ENCODE data around the gene MAPK8IP3. TPM values are rescaled to one million over a fixed set of nuclear protein-coding genes. Genes with fewer than 3 reads are reported as not detected.

The MAPK8IP3 gene
- total RNA-seq, 1 experiment from 2014 or later, result 72.3 TPM

GRCh38 chr16:1762196-1762878, 56.3 kb downstream of the MAPK8IP3 start:
- H3K27me3 Mint-ChIP-seq (ENCODE audit: low read depth), result no peaks in the 10 kb centered on the region
- H3K4me3 Mint-ChIP-seq, result no peak overlapping the region
- H3K4me1 Mint-ChIP-seq, result no peaks in the 10 kb centered on the region
- no peaks in the 10 kb centered on the region; the same call in 1 of the 2 replicates for H3K36me3 Mint-ChIP-seq
- no peaks in the 10 kb centered on the region for H3K9me3 Mint-ChIP-seq
- ChIA-PET POLR2A (no interaction called here), CTCF (no interaction called here)
- DNase-seq (ENCODE audit: low spot score) (no peak), ATAC-seq (no peak)
- H3K27ac Mint-ChIP-seq, result no peak overlapping the region
- TF ChIP-seq, protein P1, sequence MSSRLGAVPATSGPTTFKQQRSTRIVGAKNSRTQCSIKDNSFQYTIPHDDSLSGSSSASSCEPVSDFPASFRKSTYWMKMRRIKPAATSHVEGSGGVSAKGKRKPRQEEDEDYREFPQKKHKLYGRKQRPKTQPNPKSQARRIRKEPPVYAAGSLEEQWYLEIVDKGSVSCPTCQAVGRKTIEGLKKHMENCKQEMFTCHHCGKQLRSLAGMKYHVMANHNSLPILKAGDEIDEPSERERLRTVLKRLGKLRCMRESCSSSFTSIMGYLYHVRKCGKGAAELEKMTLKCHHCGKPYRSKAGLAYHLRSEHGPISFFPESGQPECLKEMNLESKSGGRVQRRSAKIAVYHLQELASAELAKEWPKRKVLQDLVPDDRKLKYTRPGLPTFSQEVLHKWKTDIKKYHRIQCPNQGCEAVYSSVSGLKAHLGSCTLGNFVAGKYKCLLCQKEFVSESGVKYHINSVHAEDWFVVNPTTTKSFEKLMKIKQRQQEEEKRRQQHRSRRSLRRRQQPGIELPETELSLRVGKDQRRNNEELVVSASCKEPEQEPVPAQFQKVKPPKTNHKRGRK (CRISPR knock-in tag; IDR thresholded peaks at IDR 0.05; ENCODE audit: borderline replicate concordance), result no peak
- TF ChIP-seq, protein P2, sequence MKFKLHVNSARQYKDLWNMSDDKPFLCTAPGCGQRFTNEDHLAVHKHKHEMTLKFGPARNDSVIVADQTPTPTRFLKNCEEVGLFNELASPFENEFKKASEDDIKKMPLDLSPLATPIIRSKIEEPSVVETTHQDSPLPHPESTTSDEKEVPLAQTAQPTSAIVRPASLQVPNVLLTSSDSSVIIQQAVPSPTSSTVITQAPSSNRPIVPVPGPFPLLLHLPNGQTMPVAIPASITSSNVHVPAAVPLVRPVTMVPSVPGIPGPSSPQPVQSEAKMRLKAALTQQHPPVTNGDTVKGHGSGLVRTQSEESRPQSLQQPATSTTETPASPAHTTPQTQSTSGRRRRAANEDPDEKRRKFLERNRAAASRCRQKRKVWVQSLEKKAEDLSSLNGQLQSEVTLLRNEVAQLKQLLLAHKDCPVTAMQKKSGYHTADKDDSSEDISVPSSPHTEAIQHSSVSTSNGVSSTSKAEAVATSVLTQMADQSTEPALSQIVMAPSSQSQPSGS (CRISPR knock-in tag; IDR thresholded peaks at IDR 0.05; ENCODE audit: borderline replicate concordance, low read depth), result no peak
- TF ChIP-seq CDX4 (CRISPR knock-in tag; IDR thresholded peaks at IDR 0.05; ENCODE audit: borderline replicate concordance) (no peak), RELA (CRISPR knock-in tag; IDR thresholded peaks at IDR 0.05; ENCODE audit: borderline replicate concordance) (no peak), ZNF416 (CRISPR knock-in tag; IDR thresholded peaks at IDR 0.05) (no peak), ESRRA (CRISPR knock-in tag; IDR thresholded peaks at IDR 0.05; ENCODE audit: borderline replicate concordance) (no peak), HMGXB4 (CRISPR knock-in tag; IDR thresholded peaks at IDR 0.05) (no peak)

GRCh38 chr16:1762879-1763520, 57.0 kb downstream of the MAPK8IP3 start:
- H3K27me3 Mint-ChIP-seq (ENCODE audit: low read depth), result no peaks in the 10 kb centered on the region
- H3K4me3 Mint-ChIP-seq, result no peak overlapping the region
- peak; percentile 45 for DNase-seq (ENCODE audit: low spot score)
- no peaks in the 10 kb centered on the region for H3K9me3 Mint-ChIP-seq
- no peaks in the 10 kb centered on the region for H3K4me1 Mint-ChIP-seq
- ChIA-PET POLR2A (interaction anchor here (1.1 to 1.9 kb wide), 2 partner anchors 11 to 20 kb away, joined by 4 to 7 read pairs; partner anchors contain the start of genes NUBP2 and SPSB3), CTCF (interaction anchor here (0.9 to 2.5 kb wide), 4 partner anchors 10 to 57 kb away, joined by 6 to 17 read pairs (median 12); partner anchors contain the start of genes EME2, MAPK8IP3, MRPS34 and NUBP2)
- no peak overlapping the region for H3K27ac Mint-ChIP-seq
- ATAC-seq, result no peak
- H3K36me3 Mint-ChIP-seq, result no peaks in the 10 kb centered on the region; the same call in 1 of the 2 replicates
- no peak for TF ChIP-seq USF1 (CRISPR knock-in tag; IDR thresholded peaks at IDR 0.05)
- no peak for TF ChIP-seq SMAD3 (CRISPR knock-in tag; IDR thresholded peaks at IDR 0.05; ENCODE audit: borderline replicate concordance)
- no peak for TF ChIP-seq SP1 (CRISPR knock-in tag; conservative IDR thresholded peaks at IDR 0.05)
- no peak for TF ChIP-seq PRDM15 (CRISPR knock-in tag; IDR thresholded peaks at IDR 0.05)
- TF ChIP-seq NFE2L1 (CRISPR knock-in tag; IDR thresholded peaks at IDR 0.05), result no peak
- no peak for TF ChIP-seq MXD4 (CRISPR knock-in tag; IDR thresholded peaks at IDR 0.05; ENCODE audit: borderline replicate concordance)
- TF ChIP-seq, protein P2 (CRISPR knock-in tag; IDR thresholded peaks at IDR 0.05; ENCODE audit: borderline replicate concordance, low read depth), result no peak
- TF ChIP-seq ZNF416 (CRISPR knock-in tag; IDR thresholded peaks at IDR 0.05), result no peak
